Natural killer cell treated with Interleukin-12 subunit alpha and Interleukin-12 subunit beta and Interleukin-15 and Interleukin-18, amount 100 ng/mL, for 72 hours (primary cell): ENCODE measurements around the gene MAML3. TPM values are rescaled to one million over a fixed set of nuclear protein-coding genes. Genes with fewer than 3 reads are reported as not detected.
A peak's percentile ranks its signal among the peaks of the same experiment; 100 is the strongest.

Source experiments
- ATAC-seq, 2 donors: fragments of 150-1000 bp; cut with Tn5 transposase in 1 of 2; sonication (Bioruptor Pico), chemical (Tn5 transposase) in 1 of 2; 2 replicates each; pipeline ENCODE4 v1.10.0; 2021
- DNase-seq: peaks from one replicate; pipeline ENCODE4 v3.0.0; 2022; ENCODE audit warnings: low spot score
- H3K27ac Mint-ChIP-seq, 2 donors: 1 replicate in 1 of 2; 2 replicates in 1 of 2; pipeline ENCODE4 v1.8.0; 2022; ENCODE audit warnings: mixed read lengths in 2 of 2, mild to moderate bottlenecking in 1 of 2, moderate library complexity in 1 of 2
- H3K27me3 Mint-ChIP-seq, 2 donors: 1 replicate in 1 of 2; 2 replicates in 1 of 2; pipeline ENCODE4 v1.8.0; 2022; ENCODE audit warnings: mixed read lengths in 2 of 2
- H3K36me3 Mint-ChIP-seq: one replicate; pipeline ENCODE4 v1.8.0; 2022; ENCODE audit warnings: mixed read lengths
- H3K4me1 Mint-ChIP-seq, 2 donors: 1 replicate in 1 of 2; 2 replicates in 1 of 2; pipeline ENCODE4 v1.8.0; 2022; ENCODE audit warnings: low read depth in 2 of 2, mixed read lengths in 2 of 2, mild to moderate bottlenecking in 1 of 2
- H3K4me3 Mint-ChIP-seq: one replicate; pipeline ENCODE4 v1.8.0; 2022; ENCODE audit warnings: mixed read lengths
- H3K9me3 Mint-ChIP-seq: 2 replicates; pipeline ENCODE4 v1.8.0; 2022; ENCODE audit warnings: mixed read lengths
- total RNA-seq, 2 donors: library from RNA; stranded (reverse); gene quantifications; one replicate each; pipeline ENCODE4 v1.2.3, GENCODE V29; 2022

Gene MAML3
- total RNA-seq, 2 donors from 2014 or later, result 0.40 to 1.3 TPM

- no peaks in the 10 kb centered on the region for H3K9me3 Mint-ChIP-seq
- H3K36me3 Mint-ChIP-seq, result no peaks in the 10 kb centered on the region
These were observed 2.9 kb downstream of the MAML3 start for GRCh38 chr4:140150886-140151698.

GRCh38 chr4:140150636-140150885 is 3.4 kb downstream of the MAML3 start:
- Mint-ChIP-seq H3K4me3 (peak overlapping the region; percentile 82), H3K4me1 (peaks cover 16 to 18% of the 10 kb centered on the region in 2 donors), H3K27me3 (peaks cover 7 to 24% of the 10 kb centered on the region in 2 donors), H3K36me3 (no peaks in the 10 kb centered on the region), H3K9me3 (no peaks in the 10 kb centered on the region), H3K27ac (peak overlapping the region in 1 of 2 donors; percentile 41)
- ATAC-seq (no peak), DNase-seq (peak; percentile 66)

More at GRCh38 chr4:140150886-140151698, 2.9 kb downstream of the MAML3 start:
- H3K27me3 Mint-ChIP-seq, result peaks cover 7 to 24% of the 10 kb centered on the region in 2 donors
- peaks cover 16 to 18% of the 10 kb centered on the region in 2 donors for H3K4me1 Mint-ChIP-seq
- peak overlapping the region; percentile 87 for H3K4me3 Mint-ChIP-seq
- no peak for DNase-seq
- ATAC-seq, result peak; percentile 59 to 67
- peak overlapping the region in 1 of 2 donors; percentile 41 for H3K27ac Mint-ChIP-seq

GRCh38 chr4:140149846-140150635 is 3.9 kb downstream of the MAML3 start:
- peak overlapping the region; percentile 82 for H3K4me3 Mint-ChIP-seq
- no peaks in the 10 kb centered on the region for H3K36me3 Mint-ChIP-seq
- H3K4me1 Mint-ChIP-seq, result peaks cover 16 to 18% of the 10 kb centered on the region in 2 donors
- no peak for DNase-seq
- no peaks in the 10 kb centered on the region for H3K9me3 Mint-ChIP-seq
- peaks cover 8 to 24% of the 10 kb centered on the region in 2 donors for H3K27me3 Mint-ChIP-seq
- no peak for ATAC-seq
- H3K27ac Mint-ChIP-seq, result peak overlapping the region in 1 of 2 donors; percentile 41

- no peaks in the 10 kb centered on the region for H3K36me3 Mint-ChIP-seq
- DNase-seq (no peak), ATAC-seq (no peak)
- H3K4me3 Mint-ChIP-seq, result no peak overlapping the region
- no peaks in the 10 kb centered on the region for H3K9me3 Mint-ChIP-seq
- no peak overlapping the region for H3K27ac Mint-ChIP-seq
- peaks cover 0 to 4% of the 10 kb centered on the region in 2 donors for H3K4me1 Mint-ChIP-seq
- peaks cover 16 to 28% of the 10 kb centered on the region in 2 donors for H3K27me3 Mint-ChIP-seq
These were observed 9.9 kb downstream of the MAML3 start for GRCh38 chr4:140144050-140144449.

GRCh38 chr4:140141210-140141835 is 12.7 kb downstream of the MAML3 start:
- Mint-ChIP-seq H3K9me3 (no peaks in the 10 kb centered on the region), H3K4me3 (no peak overlapping the region), H3K27ac (no peak overlapping the region), H3K36me3 (no peaks in the 10 kb centered on the region), H3K4me1 (peaks cover 6 to 7% of the 10 kb centered on the region in 2 donors), H3K27me3 (peaks cover 19% of the 10 kb centered on the region in 2 donors)
- ATAC-seq, result no peak
- no peak for DNase-seq

GRCh38 chr4:140140566-140140965 is 13.4 kb downstream of the MAML3 start:
- Mint-ChIP-seq H3K27me3 (peaks cover 19 to 25% of the 10 kb centered on the region in 2 donors), H3K36me3 (no peaks in the 10 kb centered on the region), H3K4me3 (no peak overlapping the region), H3K9me3 (no peaks in the 10 kb centered on the region), H3K4me1 (peaks cover 6 to 7% of the 10 kb centered on the region in 2 donors), H3K27ac (no peak overlapping the region)
- no peak for ATAC-seq
- DNase-seq, result no peak

GRCh38 chr4:140138428-140138827 is 15.6 kb downstream of the MAML3 start:
- no peak overlapping the region for H3K27ac Mint-ChIP-seq
- H3K27me3 Mint-ChIP-seq, result peaks cover 17 to 28% of the 10 kb centered on the region in 2 donors
- H3K36me3 Mint-ChIP-seq, result no peaks in the 10 kb centered on the region
- DNase-seq (no peak), ATAC-seq (no peak)
- H3K9me3 Mint-ChIP-seq, result no peaks in the 10 kb centered on the region
- H3K4me1 Mint-ChIP-seq, result peaks cover 3 to 6% of the 10 kb centered on the region in 2 donors
- no peak overlapping the region for H3K4me3 Mint-ChIP-seq

- no peak for ATAC-seq
- H3K4me3 Mint-ChIP-seq, result no peak overlapping the region
- no peaks in the 10 kb centered on the region for H3K9me3 Mint-ChIP-seq
- DNase-seq, result no peak
- H3K27me3 Mint-ChIP-seq, result peaks cover 14 to 23% of the 10 kb centered on the region in 2 donors
- peaks cover 3 to 6% of the 10 kb centered on the region in 2 donors for H3K4me1 Mint-ChIP-seq
- H3K36me3 Mint-ChIP-seq, result no peaks in the 10 kb centered on the region
- H3K27ac Mint-ChIP-seq, result no peak overlapping the region
These were observed 16.3 kb downstream of the MAML3 start for GRCh38 chr4:140137671-140138070.

GRCh38 chr4:140136509-140136908 is 17.5 kb downstream of the MAML3 start:
- Mint-ChIP-seq H3K36me3 (no peaks in the 10 kb centered on the region), H3K27ac (no peak overlapping the region), H3K4me1 (peaks cover 3 to 6% of the 10 kb centered on the region in 2 donors), H3K27me3 (peaks cover 20 to 30% of the 10 kb centered on the region in 2 donors), H3K9me3 (no peaks in the 10 kb centered on the region), H3K4me3 (no peak overlapping the region)
- ATAC-seq (no peak), DNase-seq (no peak)

GRCh38 chr4:140135529-140136088 is 18.4 kb downstream of the MAML3 start:
- Mint-ChIP-seq H3K27ac (no peak overlapping the region), H3K36me3 (no peaks in the 10 kb centered on the region), H3K27me3 (peaks cover 21 to 31% of the 10 kb centered on the region in 2 donors), H3K4me3 (no peak overlapping the region), H3K9me3 (no peaks in the 10 kb centered on the region), H3K4me1 (peaks cover 3 to 6% of the 10 kb centered on the region in 2 donors)
- ATAC-seq, result no peak
- no peak for DNase-seq

GRCh38 chr4:140134746-140135425 is 19.1 kb downstream of the MAML3 start:
- Mint-ChIP-seq H3K36me3 (no peaks in the 10 kb centered on the region), H3K9me3 (no peaks in the 10 kb centered on the region), H3K4me1 (peaks cover 3 to 6% of the 10 kb centered on the region in 2 donors), H3K27me3 (peaks cover 21 to 31% of the 10 kb centered on the region in 2 donors), H3K4me3 (no peak overlapping the region), H3K27ac (no peak overlapping the region)
- ATAC-seq (no peak), DNase-seq (no peak)

GRCh38 chr4:140133576-140133975 is 20.4 kb downstream of the MAML3 start:
- ATAC-seq (no peak), DNase-seq (no peak)
- peaks cover 3 to 6% of the 10 kb centered on the region in 2 donors for H3K4me1 Mint-ChIP-seq
- no peaks in the 10 kb centered on the region for H3K9me3 Mint-ChIP-seq
- H3K4me3 Mint-ChIP-seq, result no peak overlapping the region
- no peak overlapping the region for H3K27ac Mint-ChIP-seq
- no peaks in the 10 kb centered on the region for H3K36me3 Mint-ChIP-seq
- H3K27me3 Mint-ChIP-seq, result peaks cover 18 to 31% of the 10 kb centered on the region in 2 donors

- Mint-ChIP-seq H3K9me3 (no peaks in the 10 kb centered on the region), H3K36me3 (no peaks in the 10 kb centered on the region), H3K27ac (no peak overlapping the region), H3K27me3 (peaks cover 18 to 30% of the 10 kb centered on the region in 2 donors), H3K4me3 (no peak overlapping the region), H3K4me1 (peaks cover 0 to 3% of the 10 kb centered on the region in 2 donors)
- no peak for DNase-seq
- no peak for ATAC-seq
These were observed 22.2 kb downstream of the MAML3 start for GRCh38 chr4:140131675-140132229.
